Breast epithelium (tissue), 3 donors: Measurements from ENCODE around the gene KRT3.

Source experiments
- POLR2A ChIP-seq: fragments of 450-650 bp; IDR thresholded peaks from one replicate; pipeline ENCODE4 v1.6.1; 2016; ENCODE audit warnings: antibody characterized with exemption, mild to moderate bottlenecking, moderate library complexity
- TF ChIP-seq, protein P1 (sequence below), 3 donors: fragments of 450-650 bp; IDR thresholded peaks; one replicate each; pipeline ENCODE4 v1.5.1; 2016 to 2017; ENCODE audit warnings: antibody characterized with exemption in 3 of 3, mild to moderate bottlenecking in 3 of 3, moderate library complexity in 3 of 3

DNA sequence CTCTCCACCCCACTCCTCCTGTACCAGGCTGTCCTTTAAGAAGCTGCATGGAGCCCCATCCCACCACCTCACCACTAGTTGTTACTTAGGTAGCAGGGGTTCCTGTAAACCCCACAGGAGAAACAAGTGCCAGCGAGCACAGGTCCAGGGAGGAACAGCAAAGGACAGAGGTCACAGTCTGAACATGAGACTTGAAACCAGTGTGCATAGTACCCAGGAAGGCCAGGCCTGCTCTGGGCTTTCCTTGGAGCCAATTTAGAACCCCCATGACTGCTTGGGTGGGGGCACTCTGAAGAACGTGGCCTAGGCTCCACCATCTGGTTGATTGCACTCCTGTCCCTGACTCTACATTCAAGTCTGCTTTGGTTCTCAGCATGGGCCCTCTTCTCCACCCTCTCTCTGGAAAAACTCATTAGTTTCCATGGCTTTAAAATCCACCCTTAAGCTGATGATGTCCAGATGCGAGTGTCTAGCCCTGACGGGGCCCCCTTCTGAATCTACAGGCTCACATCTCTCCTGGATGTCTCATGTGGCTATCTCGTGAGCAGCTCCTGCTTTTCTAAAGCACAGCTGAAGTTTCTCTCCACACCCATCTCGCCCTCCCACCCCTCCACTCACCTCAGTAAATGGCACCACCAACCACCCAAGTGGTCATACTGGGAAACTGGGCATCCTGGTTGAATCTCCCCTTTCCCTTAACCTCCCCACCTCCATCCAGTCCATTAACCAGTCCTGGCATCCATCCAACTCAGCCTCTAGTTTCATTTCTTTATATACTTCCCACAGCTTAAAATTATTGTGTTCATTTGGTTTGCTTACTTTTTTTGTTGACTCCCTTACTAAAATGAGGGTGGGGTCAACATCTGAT, 8.4 kb downstream of the KRT3 start:
- no peak for TF ChIP-seq POLR2A
- TF ChIP-seq, protein P1, sequence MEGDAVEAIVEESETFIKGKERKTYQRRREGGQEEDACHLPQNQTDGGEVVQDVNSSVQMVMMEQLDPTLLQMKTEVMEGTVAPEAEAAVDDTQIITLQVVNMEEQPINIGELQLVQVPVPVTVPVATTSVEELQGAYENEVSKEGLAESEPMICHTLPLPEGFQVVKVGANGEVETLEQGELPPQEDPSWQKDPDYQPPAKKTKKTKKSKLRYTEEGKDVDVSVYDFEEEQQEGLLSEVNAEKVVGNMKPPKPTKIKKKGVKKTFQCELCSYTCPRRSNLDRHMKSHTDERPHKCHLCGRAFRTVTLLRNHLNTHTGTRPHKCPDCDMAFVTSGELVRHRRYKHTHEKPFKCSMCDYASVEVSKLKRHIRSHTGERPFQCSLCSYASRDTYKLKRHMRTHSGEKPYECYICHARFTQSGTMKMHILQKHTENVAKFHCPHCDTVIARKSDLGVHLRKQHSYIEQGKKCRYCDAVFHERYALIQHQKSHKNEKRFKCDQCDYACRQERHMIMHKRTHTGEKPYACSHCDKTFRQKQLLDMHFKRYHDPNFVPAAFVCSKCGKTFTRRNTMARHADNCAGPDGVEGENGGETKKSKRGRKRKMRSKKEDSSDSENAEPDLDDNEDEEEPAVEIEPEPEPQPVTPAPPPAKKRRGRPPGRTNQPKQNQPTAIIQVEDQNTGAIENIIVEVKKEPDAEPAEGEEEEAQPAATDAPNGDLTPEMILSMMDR (IDR thresholded peaks at IDR 0.05) = no peak
